DND-41 (cell line): Measurements from ENCODE around the gene PRKCD.

Source experiments
- ATAC-seq: fragments of 200-7000 bp; cut with Tn5 transposase; 3 replicates; pipeline ENCODE4 v1.9.1; 2021; ENCODE audit warnings: low read depth; ENCODE audit not compliant: insufficient read depth
- DNase-seq: peaks from one replicate; pipeline ENCODE4 v3.0.0-alpha.2; 2020
- H2AFZ ChIP-seq: 2 replicates; pipeline ENCODE4 v1.6.0; 2012; ENCODE audit warnings: low read depth, low read length
- H3K27ac ChIP-seq: 2 replicates; pipeline ENCODE4 v1.5.1; 2012; ENCODE audit warnings: low read length, inconsistent platforms
- H3K27me3 ChIP-seq: fragments of 200-600 bp; sonication (generic); 2 replicates; pipeline ENCODE4 v1.6.0; 2012; ENCODE audit warnings: low read length, mild to moderate bottlenecking, inconsistent platforms; ENCODE audit not compliant: insufficient read depth, poor library complexity
- H3K36me3 ChIP-seq: 2 replicates; pipeline ENCODE4 v1.5.1; 2012; ENCODE audit warnings: low read length, inconsistent platforms; ENCODE audit not compliant: insufficient read depth
- H3K4me1 ChIP-seq: 2 replicates; pipeline ENCODE4 v1.5.1; 2012; ENCODE audit warnings: mild to moderate bottlenecking, low read length; ENCODE audit not compliant: insufficient read depth
- H3K4me2 ChIP-seq: 2 replicates; pipeline ENCODE4 v1.6.0; 2012; ENCODE audit warnings: mild to moderate bottlenecking, moderate library complexity, low read length, inconsistent platforms; ENCODE audit not compliant: insufficient read depth
- H3K4me3 ChIP-seq, 2 experiments: fragments of 200-600 bp in 1 of 2; shearing (Covaris generic) in 1 of 2; 2 replicates each; pipeline ENCODE4 v1.5.1; 2012 to 2016; ENCODE audit warnings: inconsistent platforms in 2 of 2, low read length in 2 of 2, mild to moderate bottlenecking in 2 of 2, low read depth in 1 of 2, moderate library complexity in 1 of 2
- H3K79me2 ChIP-seq: 2 replicates; pipeline ENCODE4 v1.6.0; 2012; ENCODE audit warnings: low read length, inconsistent platforms; ENCODE audit not compliant: insufficient read depth
- H3K9ac ChIP-seq: 2 replicates; pipeline ENCODE4 v1.6.0; 2012; ENCODE audit warnings: low read depth, mild to moderate bottlenecking, inconsistent platforms, low read length, moderate library complexity
- H3K9me3 ChIP-seq: 2 replicates; pipeline ENCODE4 v1.5.1; 2012; ENCODE audit warnings: low read length, moderate library complexity, mild to moderate bottlenecking, inconsistent platforms; ENCODE audit not compliant: insufficient read depth, severe bottlenecking
- H4K20me1 ChIP-seq: 2 replicates; pipeline ENCODE4 v1.6.0; 2012; ENCODE audit warnings: low read length; ENCODE audit not compliant: insufficient read depth
- CTCF ChIP-seq: IDR thresholded peaks from 2 replicates; pipeline ENCODE4 v1.5.1; 2012; ENCODE audit warnings: borderline replicate concordance, low read length, moderate library complexity, mild to moderate bottlenecking; ENCODE audit not compliant: poor library complexity, severe bottlenecking; ENCODE audit errors: extremely low read depth
- EZH2 ChIP-seq: IDR thresholded peaks from 3 replicates; pipeline ENCODE4 v1.6.1; 2012; ENCODE audit warnings: borderline replicate concordance, low read depth, mild to moderate bottlenecking, moderate library complexity, low read length, inconsistent platforms; ENCODE audit not compliant: severe bottlenecking

The PRKCD gene

GRCh38 chr3:53170325-53171063 lies 9.5 kb downstream of the PRKCD start:
- H3K4me1 ChIP-seq: no peaks in the 10 kb centered on the region
- H3K9me3 ChIP-seq: no peaks in the 10 kb centered on the region
- no peaks in the 10 kb centered on the region for H4K20me1 ChIP-seq
- DNase-seq: peak; percentile 7
- no peak for TF ChIP-seq CTCF
- TF ChIP-seq EZH2: no peak
- H3K27me3 ChIP-seq: no peaks in the 10 kb centered on the region
- no peak overlapping the region for H3K4me3 ChIP-seq
- no peak overlapping the region for H2AFZ ChIP-seq
- peak; percentile 41; the same call in 1 of the 3 replicates for ATAC-seq
- H3K27ac ChIP-seq: no peak overlapping the region
- no peaks in the 10 kb centered on the region for H3K36me3 ChIP-seq
- H3K4me2 ChIP-seq: no peak overlapping the region
- no peak overlapping the region for H3K9ac ChIP-seq
- H3K79me2 ChIP-seq: no peaks in the 10 kb centered on the region

GRCh38 chr3:53171064-53171418 lies 10.0 kb downstream of the PRKCD start:
- no peaks in the 10 kb centered on the region for H3K36me3 ChIP-seq
- peaks cover 4% of the 10 kb centered on the region; the same call in 1 of the 2 replicates for H4K20me1 ChIP-seq
- H3K9ac ChIP-seq: no peak overlapping the region
- ATAC-seq (no peak), DNase-seq (no peak)
- H3K27me3 ChIP-seq: no peaks in the 10 kb centered on the region
- no peak overlapping the region for H2AFZ ChIP-seq
- no peaks in the 10 kb centered on the region for H3K4me1 ChIP-seq
- no peaks in the 10 kb centered on the region for H3K9me3 ChIP-seq
- H3K4me2 ChIP-seq: no peak overlapping the region
- TF ChIP-seq EZH2 (no peak), CTCF (no peak)
- H3K79me2 ChIP-seq: no peaks in the 10 kb centered on the region
- H3K4me3 ChIP-seq: no peak overlapping the region
- H3K27ac ChIP-seq: no peak overlapping the region

- H3K27ac ChIP-seq: no peak overlapping the region
- no peak overlapping the region for H3K4me2 ChIP-seq
- H3K36me3 ChIP-seq: no peaks in the 10 kb centered on the region
- no peak overlapping the region for H3K9ac ChIP-seq
- H3K9me3 ChIP-seq: no peaks in the 10 kb centered on the region
- TF ChIP-seq EZH2 (no peak), CTCF (no peak)
- H3K4me1 ChIP-seq: no peaks in the 10 kb centered on the region
- no peaks in the 10 kb centered on the region for H3K27me3 ChIP-seq
- peaks cover 4% of the 10 kb centered on the region; the same call in 1 of the 2 replicates for H4K20me1 ChIP-seq
- no peak overlapping the region for H3K4me3 ChIP-seq
- DNase-seq (no peak), ATAC-seq (no peak)
- no peak overlapping the region for H2AFZ ChIP-seq
- no peaks in the 10 kb centered on the region for H3K79me2 ChIP-seq
These were observed 11.0 kb downstream of the PRKCD start for GRCh38 chr3:53171827-53172505.
